GM21526 (cell line): Measurements from ENCODE around the gene THAP4.

ENCODE experiments used
- ATAC-seq: cut with Tn5 transposase; IDR thresholded peaks from one replicate; pipeline ENCODE4 v1.9.1; 2021; ENCODE audit warnings: moderate library complexity; ENCODE audit not compliant: unreplicated experiment, low FRiP score

THAP4 gene

GRCh38 chr2:241615041-241615440 is 21.9 kb downstream of the THAP4 start:
- ATAC-seq, result no peak

- no peak for ATAC-seq
Measured at GRCh38 chr2:241613017-241613780, 23.8 kb downstream of the THAP4 start.

GRCh38 chr2:241612156-241613016 is 24.6 kb downstream of the THAP4 start:
- no peak for ATAC-seq

- no peak for ATAC-seq
Measured at GRCh38 chr2:241611062-241611461, 25.9 kb downstream of the THAP4 start.

GRCh38 chr2:241609859-241610793 is 26.8 kb downstream of the THAP4 start:
- ATAC-seq, result peak; percentile 89

- ATAC-seq, result no peak
Measured at GRCh38 chr2:241608881-241609280, 28.1 kb downstream of the THAP4 start.

GRCh38 chr2:241607162-241607885 is 29.6 kb downstream of the THAP4 start:
- ATAC-seq, result no peak

GRCh38 chr2:241606186-241606585 is 30.8 kb downstream of the THAP4 start:
- no peak for ATAC-seq

GRCh38 chr2:241603686-241604085 is 33.3 kb downstream of the THAP4 start:
- no peak for ATAC-seq

- no peak for ATAC-seq
Measured at GRCh38 chr2:241602720-241603119, 34.2 kb downstream of the THAP4 start.

- ATAC-seq, result no peak
Measured at GRCh38 chr2:241601841-241602240, 35.1 kb downstream of the THAP4 start.

- no peak for ATAC-seq
Measured at GRCh38 chr2:241599615-241600014, 37.3 kb downstream of the THAP4 start.

GRCh38 chr2:241598487-241598886 is 38.5 kb downstream of the THAP4 start:
- no peak for ATAC-seq

GRCh38 chr2:241598061-241598460 is 38.9 kb downstream of the THAP4 start:
- ATAC-seq, result no peak

GRCh38 chr2:241597561-241597960 is 39.4 kb downstream of the THAP4 start:
- no peak for ATAC-seq

GRCh38 chr2:241595600-241596140 is 41.3 kb downstream of the THAP4 start:
- ATAC-seq, result no peak

- no peak for ATAC-seq
Measured at GRCh38 chr2:241593271-241593670, 43.7 kb downstream of the THAP4 start.

- no peak for ATAC-seq
Measured at GRCh38 chr2:241592126-241592845, 44.7 kb downstream of the THAP4 start.
